ENCODE measurements around the gene LDAH. TPM values are rescaled to one million over a fixed set of nuclear protein-coding genes. Genes with fewer than 3 reads are reported as not detected.

Gene LDAH
- total RNA-seq, 4 donors from 2014 or later: 11.9 to 18.3 (median 14.0) TPM

- TF ChIP-seq CTCF (IDR thresholded peaks at IDR 0.05; ENCODE audit: low read depth): no peak
These were observed 78.2 kb downstream of the LDAH start for GRCh38 chr2:20744366-20745335.

- TF ChIP-seq CTCF (IDR thresholded peaks at IDR 0.05; ENCODE audit: low read depth): no peak
These were observed 84.1 kb downstream of the LDAH start for GRCh38 chr2:20738772-20739171.

GRCh38 chr2:20737505-20737904 is 85.4 kb downstream of the LDAH start:
- TF ChIP-seq CTCF (IDR thresholded peaks at IDR 0.05; ENCODE audit: low read depth): no peak

- no peak for TF ChIP-seq CTCF (IDR thresholded peaks at IDR 0.05; ENCODE audit: low read depth)
These were observed 94.7 kb downstream of the LDAH start for GRCh38 chr2:20728114-20728758.

GRCh38 chr2:20726913-20727312 is 96.0 kb downstream of the LDAH start:
- no peak for TF ChIP-seq CTCF (IDR thresholded peaks at IDR 0.05; ENCODE audit: low read depth)

- no peak for TF ChIP-seq CTCF (IDR thresholded peaks at IDR 0.05; ENCODE audit: low read depth)
These were observed 97.1 kb downstream of the LDAH start for GRCh38 chr2:20725782-20726181.

- TF ChIP-seq CTCF (IDR thresholded peaks at IDR 0.05; ENCODE audit: low read depth): no peak
These were observed 98.3 kb downstream of the LDAH start for GRCh38 chr2:20724500-20725053.

Data from subcutaneous adipose tissue (tissue), 4 donors.